SK-N-SH treated with all-trans-retinoic acid at 6 μM for 48 hours (cell line): ENCODE data around the gene ST6GALNAC3.

Source experiments
- ARNTL ChIP-seq: fragments of 450-650 bp; formaldehyde crosslinking; IDR thresholded peaks from 2 replicates; pipeline ENCODE4 v1.5.0; 2020; ENCODE audit warnings: low read depth, mild to moderate bottlenecking, moderate library complexity, borderline replicate concordance
- RARB ChIP-seq: fragments of 250-450 bp; sonication (Bioruptor Pico); IDR thresholded peaks from 2 replicates; pipeline ENCODE4 v1.8.0; 2021; ENCODE audit warnings: mild to moderate bottlenecking, moderate library complexity
- TCF4 ChIP-seq: fragments of 250-450 bp; sonication (Bioruptor Pico); IDR thresholded peaks from 2 replicates; pipeline ENCODE4 v1.8.0; 2021; ENCODE audit warnings: mild to moderate bottlenecking, moderate library complexity, borderline replicate concordance
- ZNF70 ChIP-seq: fragments of 450-650 bp; formaldehyde crosslinking; IDR thresholded peaks from 2 replicates; pipeline ENCODE4 v1.5.0; 2020; ENCODE audit warnings: mild to moderate bottlenecking, moderate library complexity
- TF ChIP-seq, protein P1 (sequence below): fragments of 250-450 bp; sonication (Bioruptor Pico); IDR thresholded peaks from 2 replicates; pipeline ENCODE4 v1.5.1; 2020; ENCODE audit warnings: low read depth, mild to moderate bottlenecking, moderate library complexity
- TF ChIP-seq, protein P2 (sequence below): fragments of 250-450 bp; sonication (Bioruptor Pico); IDR thresholded peaks from 2 replicates; pipeline ENCODE4 v1.8.0; 2020; ENCODE audit warnings: mild to moderate bottlenecking, moderate library complexity, borderline replicate concordance

- TF ChIP-seq TCF4 (no peak), RARB (CRISPR knock-in tag) (no peak), ZNF70 (no peak), ARNTL (no peak)
- TF ChIP-seq, protein P1, sequence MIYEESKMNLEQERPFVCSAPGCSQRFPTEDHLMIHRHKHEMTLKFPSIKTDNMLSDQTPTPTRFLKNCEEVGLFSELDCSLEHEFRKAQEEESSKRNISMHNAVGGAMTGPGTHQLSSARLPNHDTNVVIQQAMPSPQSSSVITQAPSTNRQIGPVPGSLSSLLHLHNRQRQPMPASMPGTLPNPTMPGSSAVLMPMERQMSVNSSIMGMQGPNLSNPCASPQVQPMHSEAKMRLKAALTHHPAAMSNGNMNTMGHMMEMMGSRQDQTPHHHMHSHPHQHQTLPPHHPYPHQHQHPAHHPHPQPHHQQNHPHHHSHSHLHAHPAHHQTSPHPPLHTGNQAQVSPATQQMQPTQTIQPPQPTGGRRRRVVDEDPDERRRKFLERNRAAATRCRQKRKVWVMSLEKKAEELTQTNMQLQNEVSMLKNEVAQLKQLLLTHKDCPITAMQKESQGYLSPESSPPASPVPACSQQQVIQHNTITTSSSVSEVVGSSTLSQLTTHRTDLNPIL (CRISPR knock-in tag): no peak
- TF ChIP-seq, protein P2, sequence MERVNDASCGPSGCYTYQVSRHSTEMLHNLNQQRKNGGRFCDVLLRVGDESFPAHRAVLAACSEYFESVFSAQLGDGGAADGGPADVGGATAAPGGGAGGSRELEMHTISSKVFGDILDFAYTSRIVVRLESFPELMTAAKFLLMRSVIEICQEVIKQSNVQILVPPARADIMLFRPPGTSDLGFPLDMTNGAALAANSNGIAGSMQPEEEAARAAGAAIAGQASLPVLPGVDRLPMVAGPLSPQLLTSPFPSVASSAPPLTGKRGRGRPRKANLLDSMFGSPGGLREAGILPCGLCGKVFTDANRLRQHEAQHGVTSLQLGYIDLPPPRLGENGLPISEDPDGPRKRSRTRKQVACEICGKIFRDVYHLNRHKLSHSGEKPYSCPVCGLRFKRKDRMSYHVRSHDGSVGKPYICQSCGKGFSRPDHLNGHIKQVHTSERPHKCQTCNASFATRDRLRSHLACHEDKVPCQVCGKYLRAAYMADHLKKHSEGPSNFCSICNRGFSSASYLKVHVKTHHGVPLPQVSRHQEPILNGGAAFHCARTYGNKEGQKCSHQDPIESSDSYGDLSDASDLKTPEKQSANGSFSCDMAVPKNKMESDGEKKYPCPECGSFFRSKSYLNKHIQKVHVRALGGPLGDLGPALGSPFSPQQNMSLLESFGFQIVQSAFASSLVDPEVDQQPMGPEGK (CRISPR knock-in tag): no peak
These were observed 62.3 kb downstream of the ST6GALNAC3 start for GRCh38 chr1:76136894-76137293.
